D721Med (cell line): ENCODE results near the gene MSRB1.
"Not testable (repeated sequence)": the region's sequence is repeated elsewhere in the genome, so short reads cannot be mapped to it uniquely, and the experiment has no call there.

ENCODE experiments used
- DNase-seq: peaks from one replicate; pipeline ENCODE4 v3.0.0; 2011; ENCODE audit warnings: low spot score; ENCODE audit not compliant: insufficient read length
- FAIRE-seq: peaks from 2 replicates; lab custom pipeline; 2011; peaks lifted over from hg19 to GRCh38; lab: Jason Lieb, UNC
- TF ChIP-seq, protein P1 (sequence below): IDR thresholded peaks from 2 replicates; pipeline ENCODE4 v1.5.1; 2012; ENCODE audit warnings: mild to moderate bottlenecking, control low read depth; ENCODE audit not compliant: insufficient read depth; ENCODE audit errors: missing control alignments

The MSRB1 gene

DNA sequence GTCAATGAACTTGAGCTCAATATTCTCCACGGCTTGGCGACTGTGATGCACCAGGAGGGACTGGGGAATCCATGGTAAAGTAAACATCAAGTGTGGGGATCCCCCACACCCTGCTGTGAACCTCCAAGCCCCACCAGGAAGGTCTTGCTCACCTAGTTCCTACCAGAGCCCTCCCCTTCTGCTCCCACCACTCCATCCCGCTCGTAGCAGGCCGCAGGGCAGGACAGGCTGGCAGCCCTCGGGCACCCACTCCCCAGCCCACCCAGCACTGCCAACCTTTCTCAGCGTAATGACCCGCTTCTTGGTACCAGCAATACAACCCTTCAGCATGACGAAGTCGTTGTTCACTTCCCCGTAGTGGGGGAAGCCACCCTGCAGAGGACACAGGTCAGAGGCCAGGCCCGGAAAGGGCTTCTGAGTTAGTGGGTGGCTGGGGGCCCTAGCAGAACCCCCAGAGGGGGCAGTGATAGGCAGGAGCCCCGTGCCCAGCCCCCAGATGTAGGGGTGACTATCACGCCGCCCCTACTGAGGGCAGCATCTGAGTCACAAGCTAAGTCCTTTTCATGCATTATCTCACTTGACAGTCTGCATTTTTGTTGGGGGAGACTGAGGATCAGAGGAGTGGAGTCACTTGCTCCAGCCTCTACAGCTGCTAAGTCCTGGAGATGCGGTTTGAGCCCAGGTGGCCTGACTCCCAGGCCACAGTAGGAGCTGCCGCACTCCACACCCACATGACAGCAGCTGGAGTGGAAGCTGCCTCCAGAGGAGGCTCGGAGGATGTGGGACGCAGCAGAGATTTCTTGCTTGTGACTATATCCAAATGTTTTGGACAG lies 2.8 kb upstream of the MSRB1 start:
- no peak for FAIRE-seq
- TF ChIP-seq, protein P1, sequence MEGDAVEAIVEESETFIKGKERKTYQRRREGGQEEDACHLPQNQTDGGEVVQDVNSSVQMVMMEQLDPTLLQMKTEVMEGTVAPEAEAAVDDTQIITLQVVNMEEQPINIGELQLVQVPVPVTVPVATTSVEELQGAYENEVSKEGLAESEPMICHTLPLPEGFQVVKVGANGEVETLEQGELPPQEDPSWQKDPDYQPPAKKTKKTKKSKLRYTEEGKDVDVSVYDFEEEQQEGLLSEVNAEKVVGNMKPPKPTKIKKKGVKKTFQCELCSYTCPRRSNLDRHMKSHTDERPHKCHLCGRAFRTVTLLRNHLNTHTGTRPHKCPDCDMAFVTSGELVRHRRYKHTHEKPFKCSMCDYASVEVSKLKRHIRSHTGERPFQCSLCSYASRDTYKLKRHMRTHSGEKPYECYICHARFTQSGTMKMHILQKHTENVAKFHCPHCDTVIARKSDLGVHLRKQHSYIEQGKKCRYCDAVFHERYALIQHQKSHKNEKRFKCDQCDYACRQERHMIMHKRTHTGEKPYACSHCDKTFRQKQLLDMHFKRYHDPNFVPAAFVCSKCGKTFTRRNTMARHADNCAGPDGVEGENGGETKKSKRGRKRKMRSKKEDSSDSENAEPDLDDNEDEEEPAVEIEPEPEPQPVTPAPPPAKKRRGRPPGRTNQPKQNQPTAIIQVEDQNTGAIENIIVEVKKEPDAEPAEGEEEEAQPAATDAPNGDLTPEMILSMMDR, result no peak

DNA sequence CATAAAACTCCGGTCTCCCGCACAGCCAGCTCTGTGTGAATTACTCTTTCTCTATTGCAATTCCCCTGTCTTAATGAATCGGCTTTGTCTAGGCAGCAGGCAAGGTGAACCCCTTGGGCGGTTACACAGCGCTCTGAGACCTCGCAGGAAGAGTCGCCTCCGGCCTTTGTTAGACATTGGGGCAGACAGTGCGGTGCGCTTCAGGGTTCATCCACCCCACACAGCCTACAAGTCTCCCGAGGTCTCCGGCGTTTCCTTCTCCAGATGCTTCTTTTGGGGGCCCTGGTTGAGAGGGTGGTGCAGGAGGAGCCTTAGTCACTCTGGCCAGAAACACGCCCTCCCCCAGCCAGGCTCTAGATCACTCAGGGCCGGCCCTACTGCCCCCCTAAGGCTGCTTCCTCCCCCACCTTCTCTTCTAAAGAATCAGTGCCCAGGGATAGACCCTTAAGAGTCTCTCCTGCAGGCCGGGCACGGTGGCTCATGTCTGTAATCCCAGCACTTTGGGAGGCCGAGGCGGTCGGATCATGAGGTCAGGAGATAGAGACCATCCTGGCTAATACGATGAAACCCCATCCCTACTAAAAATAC lies 1.7 kb upstream of the MSRB1 start:
- TF ChIP-seq, protein P1, result no peak
- FAIRE-seq (no peak), DNase-seq (no peak)

More for the DNA sequence above, 2.8 kb upstream of the MSRB1 start:
- no peak for DNase-seq

DNA sequence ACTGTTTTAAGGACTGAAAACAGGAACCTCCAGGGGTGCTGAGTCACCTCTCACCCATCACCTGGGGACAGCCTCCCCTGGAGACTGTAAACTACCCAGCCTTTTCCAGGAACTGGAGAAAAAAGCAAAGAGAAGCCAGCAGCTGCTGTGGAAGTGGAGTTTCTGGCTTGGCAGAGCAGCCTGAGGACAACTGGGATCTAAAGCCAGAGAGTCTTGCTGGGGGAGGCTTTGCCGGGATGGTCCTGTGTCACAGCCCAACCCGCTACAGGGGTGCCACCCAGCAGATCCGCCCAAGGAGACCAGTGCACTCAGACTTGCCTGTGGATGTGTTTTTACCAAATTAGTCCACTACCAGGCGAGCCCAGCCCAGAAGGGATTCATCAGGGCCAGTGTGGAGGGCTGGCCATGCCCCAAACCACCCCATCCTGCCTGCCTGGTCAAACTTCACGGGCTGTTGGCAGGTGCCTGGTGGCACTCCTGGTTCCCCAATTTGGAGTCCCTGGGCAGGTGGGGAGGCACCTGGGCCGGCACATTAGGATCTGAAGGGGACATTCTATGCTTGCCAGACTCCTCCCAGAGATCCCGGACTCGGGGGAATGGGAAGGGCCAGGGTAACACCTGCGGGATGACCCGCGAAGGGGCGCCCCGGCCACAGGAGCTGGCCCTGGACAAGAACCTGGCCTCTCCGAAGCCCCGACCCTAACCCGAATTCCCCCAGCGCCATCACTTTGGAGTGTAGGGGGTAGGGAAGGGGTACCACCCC lies 771 bp downstream of the MSRB1 start:
- no peak for DNase-seq
- TF ChIP-seq, protein P1, result no peak
- FAIRE-seq, result no peak

DNA sequence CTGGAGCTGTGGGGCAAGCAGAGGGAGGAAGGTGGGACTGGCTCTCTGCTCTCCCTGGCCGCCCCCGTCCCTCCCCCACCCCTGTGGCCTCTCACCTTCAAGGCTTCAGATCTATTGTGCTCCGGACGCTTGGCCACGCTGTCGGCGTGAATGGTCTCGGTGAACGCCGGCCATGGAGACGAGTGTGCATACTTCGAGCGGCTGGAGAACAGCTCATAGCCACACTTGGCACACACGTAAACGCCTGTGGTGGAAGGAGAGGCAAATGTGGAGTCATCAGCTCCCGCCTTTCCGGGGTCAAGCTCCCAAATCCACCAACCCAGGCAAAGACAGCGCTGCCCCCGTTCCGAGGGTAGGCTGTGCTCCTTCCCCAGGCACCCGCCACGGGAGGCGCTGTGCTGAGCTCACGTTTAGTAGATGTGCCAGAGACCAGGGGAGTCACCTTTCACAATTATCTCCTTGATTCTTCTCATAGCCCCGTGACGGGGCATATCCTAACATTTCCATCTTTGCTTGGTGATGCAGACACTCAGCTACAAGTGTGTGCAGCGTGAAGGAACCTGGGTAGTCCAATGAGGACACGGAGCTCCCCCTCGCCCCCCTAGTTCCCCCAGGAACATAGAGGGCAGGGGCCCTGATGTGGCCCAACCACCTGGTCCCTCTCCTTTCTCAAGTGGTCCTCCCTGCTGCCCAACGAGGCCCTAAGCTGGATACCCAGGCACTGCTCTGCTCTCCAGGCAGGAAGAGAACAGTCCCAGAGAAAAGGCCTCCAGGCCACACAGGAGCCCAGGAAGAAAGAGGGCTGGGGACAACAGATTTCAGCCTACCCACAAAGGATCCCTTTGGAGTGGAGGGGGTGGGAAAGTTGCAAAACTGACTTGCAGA lies 1.6 kb downstream of the MSRB1 start:
- TF ChIP-seq, protein P1, result peak; percentile 11
- DNase-seq (no peak), FAIRE-seq (no peak)

DNA sequence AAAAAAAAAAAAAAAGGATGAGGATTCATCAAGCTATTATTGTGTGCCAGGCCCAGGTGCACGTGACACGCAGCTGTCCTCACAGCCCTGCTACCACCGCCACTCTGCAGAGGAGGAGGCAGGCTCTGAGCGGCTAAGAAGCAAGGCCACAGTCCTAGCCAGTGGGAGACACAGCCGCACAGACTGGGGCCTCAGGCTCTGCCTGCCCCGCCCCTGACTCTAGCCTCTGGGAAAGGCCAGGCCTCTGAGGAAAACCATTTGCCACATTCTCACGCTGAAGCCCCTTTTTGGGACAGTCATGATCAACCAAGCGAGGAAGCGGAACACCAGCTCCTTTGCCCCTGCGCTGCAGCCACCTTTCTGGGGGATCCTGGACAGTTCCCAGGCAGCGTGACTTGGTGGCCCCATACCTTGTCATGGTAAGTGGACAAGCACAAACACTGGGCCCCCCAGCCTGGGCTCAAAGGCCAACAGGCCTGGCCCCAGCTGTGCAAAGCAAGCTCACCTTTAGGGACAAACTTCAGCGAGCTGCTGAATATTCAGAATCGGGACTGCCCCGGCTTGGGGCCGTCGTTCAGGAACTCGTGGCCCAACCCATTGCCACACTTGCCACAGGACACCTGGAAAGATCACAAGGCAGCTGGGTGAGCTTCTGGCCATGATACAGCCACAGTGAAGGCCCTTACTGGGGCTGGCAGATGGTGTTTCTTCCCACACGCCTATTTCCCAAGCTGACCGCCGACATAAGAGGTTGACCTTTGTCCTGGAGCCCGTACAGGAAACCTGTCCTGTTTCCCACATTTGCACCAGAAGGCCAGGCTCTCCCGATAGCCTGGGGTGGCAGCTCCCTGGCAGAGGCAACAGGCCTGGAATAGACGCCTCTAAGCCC lies 2.5 kb downstream of the MSRB1 start:
- TF ChIP-seq, protein P1, result no peak
- FAIRE-seq (no peak), DNase-seq (no peak)

DNA sequence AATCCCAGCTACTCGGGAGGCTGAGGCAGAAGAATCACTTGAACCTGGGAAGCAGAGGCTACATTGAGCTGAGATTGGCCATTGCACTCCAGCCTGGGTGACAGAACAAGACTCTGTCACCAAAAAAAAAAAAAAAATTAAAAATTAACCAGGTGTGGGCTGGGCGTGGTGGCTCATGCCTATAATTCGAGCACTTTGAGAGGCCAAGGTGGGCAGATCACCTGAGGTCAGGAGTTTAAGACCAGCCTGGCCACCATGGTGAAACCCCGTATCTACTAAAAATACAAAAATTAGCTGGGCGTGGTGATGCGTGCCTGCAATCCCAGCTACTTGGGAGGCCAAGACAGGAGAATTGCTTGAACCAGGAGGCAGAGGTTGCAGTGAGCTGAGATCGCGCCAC lies 3.2 kb downstream of the MSRB1 start:
- not testable (repeated sequence) for DNase-seq

More for the DNA sequence above, 3.2 kb downstream of the MSRB1 start:
- not testable (repeated sequence) for FAIRE-seq
